Muscle of leg (tissue), 11 donors: ENCODE results near the gene ACSF3. TPM values are rescaled to one million over a fixed set of nuclear protein-coding genes. Genes with fewer than 3 reads are reported as not detected.
"Not testable (repeated sequence)": the region's sequence is repeated elsewhere in the genome, so short reads cannot be mapped to it uniquely, and the experiment has no call there.

Experiments used
- DNase-seq: peaks from one replicate; pipeline ENCODE4 v3.0.0; 2013
- H3K27ac ChIP-seq: one replicate; pipeline ENCODE4 v1.5.1; 2013; ENCODE audit warnings: mild to moderate bottlenecking, low read length, control low read depth
- H3K27me3 ChIP-seq: one replicate; pipeline ENCODE4 v1.6.1; 2013; ENCODE audit warnings: low read length; ENCODE audit not compliant: control insufficient read depth, insufficient read depth
- H3K36me3 ChIP-seq: one replicate; pipeline ENCODE4 v1.6.1; 2013; ENCODE audit warnings: low read length; ENCODE audit not compliant: control insufficient read depth, insufficient read depth
- H3K4me1 ChIP-seq: one replicate; pipeline ENCODE4 v1.6.1; 2013; ENCODE audit warnings: low read length; ENCODE audit not compliant: control insufficient read depth, insufficient read depth
- H3K4me3 ChIP-seq: one replicate; pipeline ENCODE4 v1.5.1; 2013; ENCODE audit warnings: low read length, control low read depth
- H3K9me3 ChIP-seq: replicated peaks from 2 replicates; pipeline ENCODE4 v1.6.1; 2013; ENCODE audit warnings: low read depth, low read length; ENCODE audit not compliant: control insufficient read depth
- WGBS: methylation state at CpG from one replicate; pipeline ENCODE4 v1.1.5; 2013; ENCODE audit warnings: missing lambda C conversion rate; ENCODE audit not compliant: insufficient coverage; 5-methylcytosine and 5-hydroxymethylcytosine counted together
- polyA plus RNA-seq, 8 donors: library from polyadenylated mRNA; unstranded; fragments of 120-200 nt; gene quantifications; one replicate each; pipeline versions ENCODE4 v1.2.1 to v1.2.3, GENCODE V29; 2013; ENCODE audit warnings: inconsistent platforms in 1 of 8, low replicate concordance in 1 of 8; ENCODE audit not compliant: insufficient read length in 8 of 8, insufficient read depth in 1 of 8
- total RNA-seq: library from RNA; stranded (reverse); fragments of 120-200 nt; gene quantifications from one replicate; pipeline ENCODE4 v1.2.4, GENCODE V29; 2013

Gene ACSF3
- total and polyA plus RNA-seq, 9 donors = 13.4 to 18.6 (median 16.7) TPM

DNA sequence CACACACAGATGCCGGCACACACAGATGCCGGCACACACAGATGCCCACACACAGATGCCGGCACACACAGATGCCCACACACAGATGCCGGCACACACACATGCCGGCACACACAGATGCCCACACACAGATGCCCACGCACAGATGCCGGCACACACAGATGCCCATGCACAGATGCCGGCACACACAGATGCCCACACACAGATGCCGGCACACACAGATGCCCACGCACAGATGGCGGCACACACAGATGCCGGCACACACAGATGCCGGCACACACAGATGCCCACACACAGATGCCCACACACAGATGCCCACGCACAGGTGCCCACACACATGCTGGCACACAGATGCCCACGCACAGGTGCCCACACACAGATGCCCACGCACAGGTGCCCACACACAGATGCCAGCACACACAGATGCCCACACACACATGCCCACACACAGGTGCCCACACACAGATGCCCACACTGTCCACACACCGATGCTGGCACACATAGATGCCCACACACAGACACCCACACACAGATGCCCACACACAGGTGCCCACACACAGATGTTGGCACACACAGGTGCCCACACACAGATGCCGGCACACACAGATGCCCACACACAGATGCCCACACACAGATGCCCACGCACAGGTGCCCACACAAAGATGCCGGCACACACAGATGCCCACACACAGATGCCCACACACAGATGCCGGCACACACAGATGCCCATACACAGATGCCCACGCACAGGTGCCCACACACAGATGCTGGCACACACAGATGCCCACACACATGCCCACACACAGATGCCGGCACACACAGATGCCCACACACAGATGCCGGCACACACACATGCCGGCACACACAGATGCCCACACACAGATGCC, 95.1 kb downstream of the ACSF3 start:
- not testable (repeated sequence) for H3K27me3 ChIP-seq, DNase-seq

DNA sequence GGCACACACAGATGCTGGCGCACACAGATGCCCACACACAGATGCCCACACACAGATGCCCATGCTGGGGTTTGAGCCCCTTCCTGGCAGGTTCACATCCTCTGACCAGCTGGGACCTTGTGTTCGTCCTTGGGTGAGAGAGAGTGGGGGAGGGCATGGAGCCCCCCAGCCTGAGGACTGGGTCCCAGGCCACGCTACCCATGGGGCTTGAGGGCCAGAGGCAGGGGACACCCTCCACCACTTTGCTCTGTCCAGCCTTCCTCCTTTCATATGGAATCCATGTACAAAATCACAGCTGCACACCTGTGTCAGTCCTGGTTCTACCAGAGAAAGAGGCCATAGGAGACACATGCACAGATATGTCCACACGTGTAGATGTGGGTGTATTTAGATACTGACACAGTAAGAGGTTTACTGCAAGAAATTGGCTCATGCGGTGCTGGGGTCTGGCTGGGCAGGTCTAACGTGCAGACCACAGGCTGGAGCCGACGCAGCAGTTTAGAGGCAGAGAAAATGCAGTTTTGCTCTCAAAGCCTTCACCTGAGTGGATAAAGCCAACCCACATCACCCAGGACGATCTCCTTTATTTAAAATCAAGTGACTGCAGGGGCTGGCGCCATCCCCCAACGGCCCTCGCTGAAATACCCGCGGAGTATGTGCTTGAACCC, 95.8 kb downstream of the ACSF3 start:
- WGBS = 31% methylated on average over 2 of the region's 14 CpGs
- Histone ChIP-seq H3K36me3 (peaks cover 56% of the 10 kb centered on the region), H3K9me3 (no peaks in the 10 kb centered on the region), H3K4me3 (no peak overlapping the region), H3K4me1 (no peaks in the 10 kb centered on the region), H3K27ac (no peak overlapping the region), H3K27me3 (peaks cover 2% of the 10 kb centered on the region)
- DNase-seq = peak; percentile 6

More for the DNA sequence above, 95.1 kb downstream of the ACSF3 start:
- H3K27ac ChIP-seq, H3K4me1 ChIP-seq, H3K4me3 ChIP-seq, H3K9me3 ChIP-seq: not testable (repeated sequence)
- H3K36me3 ChIP-seq = peaks cover 54% of the 10 kb centered on the region
- 91% methylated on average over 16 of the region's 25 CpGs for WGBS

DNA sequence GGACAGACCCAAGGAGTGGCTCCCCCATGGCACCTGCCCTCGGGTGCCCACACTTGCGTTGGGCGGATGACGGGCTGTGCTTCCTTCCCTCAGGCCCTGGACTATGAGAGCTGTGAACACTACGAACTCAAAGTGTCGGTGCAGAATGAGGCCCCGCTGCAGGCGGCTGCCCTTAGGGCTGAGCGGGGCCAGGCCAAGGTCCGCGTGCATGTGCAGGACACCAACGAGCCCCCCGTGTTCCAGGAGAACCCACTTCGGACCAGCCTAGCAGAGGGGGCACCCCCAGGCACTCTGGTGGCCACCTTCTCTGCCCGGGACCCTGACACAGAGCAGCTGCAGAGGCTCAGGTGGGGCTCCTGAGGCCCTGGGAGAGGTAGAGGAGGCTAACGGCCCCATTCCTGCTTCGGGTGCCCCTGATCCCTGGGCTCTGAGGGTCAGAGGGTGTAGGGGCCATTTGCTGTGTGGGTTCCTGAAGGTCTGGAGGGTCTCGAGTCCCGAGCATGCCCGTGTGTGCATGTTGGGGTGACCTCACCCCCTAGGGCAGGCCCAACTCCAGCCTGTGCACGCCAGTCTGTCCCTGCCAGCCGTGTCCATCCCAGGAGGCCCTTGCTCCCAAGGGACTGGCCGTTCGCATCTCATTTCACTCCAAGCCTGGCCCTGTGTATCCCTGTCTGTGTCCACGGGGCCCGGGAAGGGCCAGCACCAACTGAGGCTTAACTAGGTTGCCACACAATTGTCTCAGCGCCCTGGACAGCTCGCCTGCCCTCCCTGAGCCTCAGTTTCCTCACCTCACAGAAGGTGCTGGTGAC, 96.7 kb downstream of the ACSF3 start:
- H3K4me1 ChIP-seq = no peaks in the 10 kb centered on the region
- peaks cover 64% of the 10 kb centered on the region for H3K36me3 ChIP-seq
- no peaks in the 10 kb centered on the region for H3K9me3 ChIP-seq
- no peak overlapping the region for H3K4me3 ChIP-seq
- whole genome bisulfite sequencing = 64% methylated on average over 24 of the region's 28 CpGs
- peak; percentile 6 for DNase-seq
- peaks cover 2% of the 10 kb centered on the region for H3K27me3 ChIP-seq
- no peak overlapping the region for H3K27ac ChIP-seq

DNA sequence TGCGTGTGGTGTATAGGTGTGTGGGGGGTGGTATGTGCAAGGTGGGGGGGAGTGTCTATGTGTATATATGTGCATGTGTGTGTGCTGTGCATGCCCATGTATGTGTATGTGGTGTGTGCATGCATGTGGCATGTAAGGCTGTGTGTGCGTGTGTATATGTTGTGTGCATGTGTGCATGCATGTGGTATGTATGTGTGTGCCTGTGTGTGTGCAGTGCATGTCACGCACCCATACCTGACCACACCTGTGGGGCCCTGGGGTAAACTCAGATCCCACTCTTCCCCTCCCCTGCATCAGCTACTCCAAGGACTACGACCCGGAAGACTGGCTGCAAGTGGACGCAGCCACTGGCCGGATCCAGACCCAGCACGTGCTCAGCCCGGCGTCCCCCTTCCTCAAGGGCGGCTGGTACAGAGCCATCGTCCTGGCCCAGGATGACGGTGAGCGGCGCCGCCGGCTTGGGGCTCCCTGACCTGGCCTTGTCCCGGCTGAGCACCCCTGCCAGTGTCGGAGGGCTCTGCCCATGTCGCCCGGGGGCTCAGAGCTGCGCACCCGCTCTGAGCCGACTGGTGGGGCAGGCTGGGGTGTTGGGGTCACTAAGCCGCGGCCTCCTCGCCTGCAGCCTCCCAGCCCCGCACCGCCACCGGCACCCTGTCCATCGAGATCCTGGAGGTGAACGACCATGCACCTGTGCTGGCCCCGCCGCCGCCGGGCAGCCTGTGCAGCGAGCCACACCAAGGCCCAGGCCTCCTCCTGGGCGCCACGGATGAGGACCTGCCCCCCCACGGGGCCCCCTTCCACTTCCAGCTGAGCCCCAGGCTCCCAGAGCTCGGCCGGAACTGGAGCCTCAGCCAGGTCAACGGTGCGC, 97.6 kb downstream of the ACSF3 start:
- no peak overlapping the region for H3K4me3 ChIP-seq
- H3K4me1 ChIP-seq = no peaks in the 10 kb centered on the region
- H3K36me3 ChIP-seq = peaks cover 64% of the 10 kb centered on the region
- H3K27ac ChIP-seq = no peak overlapping the region
- peaks cover 2% of the 10 kb centered on the region for H3K27me3 ChIP-seq
- DNase-seq = peak; percentile 16
- H3K9me3 ChIP-seq = no peaks in the 10 kb centered on the region
- WGBS = 64% methylated on average over 33 of the region's 44 CpGs

DNA sequence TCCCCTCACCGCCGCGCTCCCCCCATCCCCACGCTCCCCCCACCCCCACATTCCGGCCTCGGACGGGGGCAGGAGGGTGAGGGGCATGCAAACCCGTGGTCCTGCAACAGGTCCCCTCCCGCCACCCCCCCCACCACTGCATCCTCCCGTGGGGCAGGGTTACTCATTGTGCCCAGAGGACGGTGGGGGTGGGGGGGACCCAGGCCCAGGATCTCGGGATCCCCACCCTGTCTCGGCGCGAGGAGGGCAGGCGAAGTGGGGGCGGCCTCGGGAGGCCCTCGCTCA, 98.2 kb downstream of the ACSF3 start:
- H3K27ac ChIP-seq = no peak overlapping the region
- peaks cover 2% of the 10 kb centered on the region for H3K27me3 ChIP-seq
- H3K4me1 ChIP-seq = no peaks in the 10 kb centered on the region
- H3K4me3 ChIP-seq = no peak overlapping the region
- DNase-seq = no peak
- no peaks in the 10 kb centered on the region for H3K9me3 ChIP-seq
- WGBS = 7% methylated on average over 7 of the region's 19 CpGs
- peaks cover 64% of the 10 kb centered on the region for H3K36me3 ChIP-seq

DNA sequence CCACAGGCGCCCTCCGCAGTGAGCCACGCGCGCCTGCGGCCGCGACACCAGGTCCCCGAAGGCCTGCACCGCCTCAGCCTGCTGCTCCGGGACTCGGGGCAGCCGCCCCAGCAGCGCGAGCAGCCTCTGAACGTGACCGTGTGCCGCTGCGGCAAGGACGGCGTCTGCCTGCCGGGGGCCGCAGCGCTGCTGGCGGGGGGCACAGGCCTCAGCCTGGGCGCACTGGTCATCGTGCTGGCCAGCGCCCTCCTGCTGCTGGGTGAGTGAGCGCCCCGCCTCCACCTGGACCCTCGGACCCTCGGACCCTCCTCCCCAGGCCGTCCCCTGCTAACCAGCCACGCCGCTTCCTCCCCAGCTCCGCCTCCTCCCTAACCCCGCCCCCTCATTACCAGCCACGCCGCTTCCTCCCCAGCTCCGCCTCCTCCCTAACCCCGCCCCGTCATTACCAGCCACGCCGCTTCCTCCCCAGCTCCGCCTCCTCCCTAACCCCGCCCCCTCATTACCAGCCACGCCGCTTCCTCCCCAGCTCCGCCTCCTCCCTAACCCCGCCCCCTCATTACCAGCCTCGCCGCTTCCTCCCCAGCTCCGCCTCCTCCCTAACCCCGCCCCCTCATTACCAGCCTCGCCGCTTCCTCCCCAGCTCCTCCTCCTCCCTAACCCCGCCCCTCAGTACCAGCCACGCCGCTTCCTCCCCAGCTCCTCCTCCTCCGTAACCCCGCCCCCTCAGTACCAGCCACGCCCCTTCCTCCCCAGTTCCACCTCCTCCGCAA, 98.7 kb downstream of the ACSF3 start:
- not testable (repeated sequence) for H3K27me3 ChIP-seq, H3K27ac ChIP-seq, H3K9me3 ChIP-seq, H3K4me1 ChIP-seq
- peak overlapping the region; percentile 6 for H3K4me3 ChIP-seq
- DNase-seq = peak; percentile 81
- peaks cover 59% of the 10 kb centered on the region for H3K36me3 ChIP-seq
- 21% methylated on average over 58 of the region's 63 CpGs for WGBS

DNA sequence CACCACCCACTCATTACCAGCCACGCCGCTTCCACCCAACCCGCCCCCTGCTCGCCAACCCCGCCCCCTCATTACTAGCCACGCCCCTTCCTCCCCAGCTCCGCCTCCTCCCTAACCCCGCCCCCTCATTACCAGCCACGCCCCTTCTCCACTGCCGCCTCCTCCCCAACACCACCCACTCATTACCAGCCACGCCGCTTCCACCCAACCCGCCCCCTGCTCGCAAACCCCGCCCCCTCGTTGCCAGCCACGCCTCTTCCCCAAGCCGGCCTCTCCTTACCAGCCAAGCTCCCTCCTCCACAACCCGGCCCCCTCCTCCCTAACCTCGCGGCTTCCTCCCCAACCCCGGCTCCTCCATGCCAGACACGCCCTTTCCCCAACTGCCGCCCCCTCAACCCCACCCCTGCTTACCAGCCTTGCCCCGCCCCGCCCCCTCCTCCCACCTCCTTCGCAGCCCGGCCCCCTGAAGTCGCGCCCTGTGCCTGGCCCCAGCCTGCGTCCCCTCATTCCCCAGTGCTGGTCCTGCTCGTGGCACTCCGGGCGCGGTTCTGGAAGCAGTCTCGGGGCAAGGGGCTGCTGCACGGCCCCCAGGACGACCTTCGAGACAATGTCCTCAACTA, 99.4 kb downstream of the ACSF3 start:
- 35% methylated on average over 23 of the region's 39 CpGs for WGBS
- Histone ChIP-seq H3K36me3 (peaks cover 56% of the 10 kb centered on the region), H3K4me1 (peaks cover 6% of the 10 kb centered on the region), H3K27me3 (peaks cover 5% of the 10 kb centered on the region), H3K4me3 (no peak overlapping the region), H3K9me3 (no peaks in the 10 kb centered on the region), H3K27ac (no peak overlapping the region)
- peak; percentile 65 for DNase-seq

DNA sequence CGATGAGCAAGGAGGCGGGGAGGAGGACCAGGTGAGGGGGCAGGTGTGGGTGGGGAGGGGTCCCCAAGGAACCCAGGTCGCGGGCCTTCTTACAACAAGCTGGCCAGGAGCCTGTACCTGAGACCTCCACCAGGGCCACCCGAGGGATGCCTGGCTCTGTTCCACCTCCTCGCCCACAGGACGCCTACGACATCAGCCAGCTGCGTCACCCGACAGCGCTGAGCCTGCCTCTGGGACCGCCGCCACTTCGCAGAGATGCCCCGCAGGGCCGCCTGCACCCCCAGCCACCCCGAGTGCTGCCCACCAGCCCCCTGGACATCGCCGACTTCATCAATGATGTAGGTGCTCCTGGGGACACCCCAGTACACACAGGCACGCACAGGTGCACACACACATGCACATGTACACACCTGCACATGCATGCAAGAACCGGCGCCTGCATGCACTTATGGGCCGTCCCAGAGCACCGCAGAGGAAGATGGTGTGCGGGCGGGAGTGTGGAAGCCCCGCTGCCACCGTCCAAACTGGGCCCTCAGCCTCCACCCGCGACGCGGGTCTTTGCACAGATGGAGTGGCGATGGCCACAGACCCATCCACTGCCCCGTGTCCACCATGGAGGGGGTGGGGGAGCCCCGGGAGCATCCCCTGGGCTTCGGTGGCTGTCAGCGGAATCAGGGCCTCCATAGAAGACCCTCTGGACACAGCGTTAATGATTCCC, 100.1 kb downstream of the ACSF3 start:
- 67% methylated on average over 30 of the region's 38 CpGs for WGBS
- Histone ChIP-seq H3K4me3 (no peak overlapping the region), H3K4me1 (peaks cover 7% of the 10 kb centered on the region), H3K36me3 (peaks cover 54% of the 10 kb centered on the region), H3K27me3 (peaks cover 11% of the 10 kb centered on the region), H3K27ac (no peak overlapping the region), H3K9me3 (no peaks in the 10 kb centered on the region)
- peak; percentile 7 for DNase-seq
